Retina (tissue), 1 donor: ENCODE measurements around the gene BCL7A.
"Not testable (repeated sequence)": the region's sequence is repeated elsewhere in the genome, so short reads cannot be mapped to it uniquely, and the experiment has no call there.

Experiments
- DNase-seq: peaks from one replicate; pipeline ENCODE4 v3.0.0-alpha.2; 2016

BCL7A gene

GRCh38 chr12:122056406-122056805 is 34.7 kb downstream of the BCL7A start:
- DNase-seq, result not testable (repeated sequence)

- no peak for DNase-seq
Measured at GRCh38 chr12:122057007-122057735, 35.5 kb downstream of the BCL7A start.

- DNase-seq, result no peak
Measured at GRCh38 chr12:122057769-122058168, 36.1 kb downstream of the BCL7A start.

GRCh38 chr12:122058549-122059149 is 37.0 kb downstream of the BCL7A start:
- no peak for DNase-seq

GRCh38 chr12:122059203-122059960 is 37.7 kb downstream of the BCL7A start:
- DNase-seq, result no peak

GRCh38 chr12:122060081-122060501 is 38.4 kb downstream of the BCL7A start:
- no peak for DNase-seq

GRCh38 chr12:122061253-122061652 is 39.6 kb downstream of the BCL7A start:
- DNase-seq, result no peak

- peak; percentile 29 for DNase-seq
Measured at GRCh38 chr12:122062832-122063693, 41.4 kb downstream of the BCL7A start.

GRCh38 chr12:122063694-122064024 is 42.0 kb downstream of the BCL7A start:
- no peak for DNase-seq

GRCh38 chr12:122064025-122064777 is 42.5 kb downstream of the BCL7A start:
- peak; percentile 79 for DNase-seq

- peak; percentile 65 for DNase-seq
Measured at GRCh38 chr12:122064780-122065588, 43.3 kb downstream of the BCL7A start.

GRCh38 chr12:122067548-122067947 is 45.9 kb downstream of the BCL7A start:
- no peak for DNase-seq

- no peak for DNase-seq
Measured at GRCh38 chr12:122067966-122068365, 46.3 kb downstream of the BCL7A start.

GRCh38 chr12:122072031-122072970 is 50.6 kb downstream of the BCL7A start:
- DNase-seq, result peak; percentile 57

- DNase-seq, result no peak
Measured at GRCh38 chr12:122073815-122074214, 52.1 kb downstream of the BCL7A start.

- no peak for DNase-seq
Measured at GRCh38 chr12:122076743-122077495, 55.2 kb downstream of the BCL7A start.

- peak; percentile 95 for DNase-seq
Measured at GRCh38 chr12:122078141-122079032, 56.7 kb downstream of the BCL7A start, which contains the start of gene MLXIP. Gene MLXIP, plus strand, starts transcription at chr12:122078756. Its CDS starts 98 bp downstream, at chr12:122078854.

GRCh38 chr12:122079033-122079531 is 57.4 kb downstream of the BCL7A start:
- DNase-seq, result peak; percentile 71
